HG03175 (cell line): ENCODE data around the gene TRIAP1.
"Not testable (repeated sequence)": the region's sequence is repeated elsewhere in the genome, so short reads cannot be mapped to it uniquely, and the experiment has no call there.

Source experiments
- ATAC-seq: cut with Tn5 transposase; IDR thresholded peaks from one replicate; pipeline ENCODE4 v1.9.1; 2021; ENCODE audit warnings: mild to moderate bottlenecking, moderate library complexity; ENCODE audit not compliant: unreplicated experiment

The TRIAP1 gene

GRCh38 chr12:120445911-120446843, at the start of gene TRIAP1, which contains the start of gene GATC:
TSS of gene TRIAP1 (minus strand) at chr12:120446384. CDS start at chr12:120446372, 12 bp downstream.
TSS of gene GATC (plus strand) at chr12:120446444. CDS start at chr12:120446481, 37 bp downstream.
- peak; percentile 91 for ATAC-seq

DNA sequence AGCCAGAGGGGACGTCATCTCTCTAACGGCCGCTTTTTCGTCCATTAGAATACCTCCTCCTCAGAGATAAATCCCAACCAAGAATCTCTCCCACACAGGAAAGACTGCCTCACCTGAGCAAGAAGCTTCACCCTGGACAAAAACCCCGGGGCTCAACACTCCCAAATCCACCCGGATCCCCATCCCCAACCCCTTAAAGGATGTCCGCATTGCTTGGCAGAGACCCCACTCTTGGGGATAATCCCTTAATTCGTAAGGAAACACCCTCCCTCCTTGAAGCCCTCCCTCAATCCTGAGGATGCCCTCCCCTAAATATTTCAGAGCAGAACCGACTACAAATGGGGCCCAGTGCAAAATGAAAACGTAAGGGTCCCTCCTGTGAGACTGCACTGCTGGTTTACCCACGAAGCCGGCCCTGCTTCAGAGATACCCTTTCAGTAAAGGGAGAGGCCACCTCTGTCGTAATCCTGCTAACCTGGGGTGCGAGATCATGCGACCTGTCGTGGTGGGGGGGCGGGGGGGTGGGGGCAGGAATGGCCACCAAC, 49.1 kb upstream of the TRIAP1 start:
- peak; percentile 18 for ATAC-seq

DNA sequence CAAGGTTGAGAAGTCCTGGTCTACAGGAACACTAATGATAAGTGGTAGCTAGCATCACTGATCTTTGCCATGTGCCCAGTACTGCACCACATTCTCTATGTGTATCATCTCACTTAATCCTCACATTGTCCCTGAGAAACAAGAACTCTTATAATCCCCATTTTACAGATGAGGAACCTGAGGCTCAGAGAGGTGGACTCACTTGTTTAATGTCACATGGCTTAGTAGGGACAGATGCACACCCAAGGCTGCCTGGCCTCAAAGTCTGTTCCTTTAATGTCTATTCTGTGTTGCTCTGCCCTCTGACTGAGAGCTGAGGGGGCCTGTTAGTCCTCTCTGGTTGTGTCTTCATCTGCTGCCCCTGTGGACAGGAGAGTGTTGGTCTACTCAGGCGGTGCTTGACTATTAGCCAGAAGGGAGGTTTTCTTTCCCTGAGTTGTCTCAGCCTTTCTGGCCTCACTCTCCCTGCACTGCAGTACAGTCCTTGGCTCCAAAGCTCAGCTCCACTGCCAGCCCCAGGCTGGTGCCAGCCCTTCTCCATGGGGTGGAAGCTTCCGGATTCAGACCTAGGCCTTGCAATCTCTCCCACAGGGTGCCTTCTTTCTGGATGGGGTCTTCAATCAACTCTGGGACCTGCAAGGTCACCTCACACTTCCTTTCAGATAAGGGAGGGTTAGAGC, 44.8 kb upstream of the TRIAP1 start:
- no peak for ATAC-seq

DNA sequence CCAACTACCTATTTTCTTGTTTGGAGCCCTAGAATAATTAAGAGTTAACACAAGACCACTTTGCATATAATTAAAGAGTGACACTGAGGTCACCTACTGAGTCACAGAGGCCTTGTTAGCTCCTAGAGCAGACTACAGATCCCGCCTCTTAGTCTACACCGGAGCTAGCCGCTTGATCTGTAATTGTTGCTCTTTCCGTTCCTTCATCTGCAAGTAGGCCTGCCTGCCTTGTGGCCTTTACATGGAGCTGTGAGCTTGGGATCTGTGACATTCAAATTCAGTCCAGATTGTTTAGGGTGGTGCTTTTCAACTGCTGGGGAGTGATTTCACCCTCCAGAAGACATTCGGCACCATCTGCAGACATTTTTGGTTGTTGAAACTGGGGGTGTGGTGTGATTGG, 44.1 kb upstream of the TRIAP1 start:
- no peak for ATAC-seq

GRCh38 chr12:120489018-120489417, 42.8 kb upstream of the TRIAP1 start:
- no peak for ATAC-seq

GRCh38 chr12:120488057-120488640, 42.0 kb upstream of the TRIAP1 start:
- no peak for ATAC-seq

GRCh38 chr12:120487552-120487951, 41.4 kb upstream of the TRIAP1 start:
- ATAC-seq: not testable (repeated sequence)

- ATAC-seq: no peak
Measured at GRCh38 chr12:120485961-120486881, 40.0 kb upstream of the TRIAP1 start.

DNA sequence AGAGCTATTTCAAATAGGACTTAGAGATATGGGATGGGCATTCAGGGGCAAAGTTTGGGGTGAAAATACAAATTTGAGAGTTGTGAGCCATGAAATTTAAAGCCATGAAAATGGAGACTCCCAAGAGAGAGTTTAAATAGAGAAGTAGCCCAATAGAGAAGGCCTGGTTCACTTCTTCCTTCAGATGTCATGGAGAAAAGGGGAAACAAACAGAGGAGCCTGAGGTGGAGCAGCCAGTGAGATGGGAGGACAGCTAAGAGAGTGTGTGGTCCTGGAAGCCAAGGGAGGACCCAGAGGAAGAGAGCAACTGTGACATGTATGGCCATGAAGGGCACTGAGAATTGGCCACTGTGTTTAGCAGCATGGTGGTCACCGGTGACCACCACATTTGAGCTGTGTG, 37.4 kb upstream of the TRIAP1 start:
- ATAC-seq: no peak

DNA sequence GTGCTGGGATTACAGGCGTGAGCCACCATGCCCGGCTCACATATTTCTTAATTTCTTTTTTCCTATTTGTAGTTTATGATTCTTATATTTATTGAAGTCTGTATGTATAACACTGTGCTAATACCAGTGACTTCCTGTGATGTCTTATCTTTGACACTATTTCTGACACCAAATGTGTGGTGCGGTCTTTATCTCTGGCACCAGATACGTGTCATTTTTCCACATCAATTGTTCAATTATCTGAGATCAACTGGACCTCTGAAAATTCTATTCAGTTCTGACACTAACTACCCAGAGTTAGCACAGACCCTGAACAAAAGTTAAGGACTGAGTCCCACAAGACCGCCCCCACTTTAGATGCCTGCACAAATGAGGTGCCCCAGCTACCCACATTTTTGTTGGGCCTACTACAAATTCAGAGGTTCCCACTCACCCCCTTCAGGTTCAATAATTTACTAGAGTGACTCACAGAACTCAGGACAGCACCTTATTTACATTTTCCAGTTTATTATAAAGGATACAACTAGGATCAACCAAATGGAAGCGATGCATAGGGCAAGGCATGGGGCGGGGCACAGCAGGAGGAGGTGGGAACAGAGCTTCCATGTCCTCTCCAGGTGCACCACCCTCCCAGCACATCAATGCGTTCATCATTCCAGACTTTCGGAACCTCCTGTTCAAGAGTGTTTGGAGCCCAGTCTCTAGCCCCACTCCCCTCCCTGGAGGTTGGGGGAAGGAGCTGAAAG, 35.0 kb upstream of the TRIAP1 start:
- no peak for ATAC-seq

DNA sequence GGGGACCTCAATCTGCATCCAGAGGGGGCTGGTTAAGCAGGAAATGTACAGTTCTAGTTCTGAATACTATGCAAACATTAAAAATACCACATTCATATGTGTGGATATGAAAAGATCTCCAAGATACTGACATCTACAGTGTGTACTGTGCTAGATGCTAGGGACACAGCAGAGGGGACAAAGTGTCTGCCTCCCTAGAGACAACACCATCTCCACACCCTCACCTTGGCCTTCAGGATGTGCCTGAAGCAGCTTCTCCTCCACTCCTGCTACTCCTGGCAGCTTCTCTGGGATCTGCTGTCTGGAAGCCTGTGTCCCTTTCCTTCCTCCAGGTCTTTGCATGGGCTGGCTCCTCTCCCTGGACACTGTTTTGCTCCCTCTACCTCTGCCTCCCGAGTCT, 34.0 kb upstream of the TRIAP1 start:
- no peak for ATAC-seq

- no peak for ATAC-seq
Measured at GRCh38 chr12:120479458-120479857, 33.3 kb upstream of the TRIAP1 start.

GRCh38 chr12:120475643-120476042, 29.5 kb upstream of the TRIAP1 start:
- ATAC-seq: no peak

GRCh38 chr12:120474616-120474960, 28.4 kb upstream of the TRIAP1 start:
- ATAC-seq: no peak

GRCh38 chr12:120473807-120474615, 27.8 kb upstream of the TRIAP1 start:
- no peak for ATAC-seq

GRCh38 chr12:120472521-120472920, 26.3 kb upstream of the TRIAP1 start:
- ATAC-seq: no peak

- peak; percentile 21 for ATAC-seq
Measured at GRCh38 chr12:120470150-120470784, 24.1 kb upstream of the TRIAP1 start.

DNA sequence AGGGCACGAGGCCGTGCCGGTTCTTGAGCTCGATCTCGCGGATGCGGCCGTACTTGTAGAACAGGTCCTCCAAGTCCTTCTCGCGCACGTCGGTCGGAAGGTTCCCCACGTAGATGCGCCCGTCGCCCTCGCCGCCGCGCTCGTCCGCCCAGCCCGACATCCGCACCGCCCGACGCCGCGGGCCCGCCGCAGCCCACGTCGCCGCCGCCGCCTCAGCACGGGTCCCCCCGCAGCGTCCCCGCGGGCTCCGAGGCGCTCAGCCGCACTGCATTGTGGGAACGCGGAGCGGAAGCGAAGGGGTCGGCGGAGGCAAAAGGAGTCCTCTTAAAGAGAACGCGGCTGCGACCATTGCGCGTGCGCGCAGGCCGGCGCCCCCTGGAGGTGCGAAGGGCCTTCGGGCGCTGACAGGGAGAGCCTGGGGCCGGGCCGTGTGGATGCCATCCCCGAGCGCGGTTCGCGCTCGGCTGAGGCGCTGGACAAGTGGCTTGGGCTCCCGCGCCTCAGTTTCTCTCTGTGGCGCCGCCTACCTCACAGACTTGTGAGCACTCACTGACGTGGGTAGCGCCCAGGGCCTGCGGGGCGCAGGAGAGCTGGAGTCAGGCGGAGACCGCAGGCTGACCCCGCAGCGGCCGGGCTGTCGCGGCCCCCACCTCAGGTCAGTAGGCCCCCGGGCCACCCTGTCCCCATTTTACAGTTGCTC, 23.4 kb upstream of the TRIAP1 start, which contains the start of gene SRSF9:
SRSF9 (minus strand) TSS at position 299 of the 700 bp plus-strand sequence; CDS start at position 160, 139 bp downstream.
- peak; percentile 87 for ATAC-seq
